ENCODE results near the gene ZSCAN4.

GRCh38 chr19:57668635-57669034 is at the start of gene ZSCAN4:
- no peak for TF ChIP-seq CTCF (IDR thresholded peaks at IDR 0.05)
- TF ChIP-seq POLR2A (IDR thresholded peaks at IDR 0.05) = no peak
